BE2C (cell line): ENCODE measurements around the gene OR1D5.

Experiments
- DNase-seq: peaks from one replicate; pipeline ENCODE4 v3.0.0-alpha.2; 2020
- H3K27me3 ChIP-seq: fragments of 250-450 bp; sonication (Bioruptor Pico); 2 replicates; pipeline ENCODE4 v1.5.1; 2020; ENCODE audit warnings: mild to moderate bottlenecking
- H3K36me3 ChIP-seq: fragments of 250-450 bp; sonication (Bioruptor Pico); 2 replicates; pipeline ENCODE4 v1.5.1; 2020; ENCODE audit warnings: mild to moderate bottlenecking
- H3K4me1 ChIP-seq: fragments of 250-450 bp; sonication (Bioruptor Pico); 2 replicates; pipeline ENCODE4 v1.5.1; 2020
- H3K4me3 ChIP-seq: 2 replicates; pipeline ENCODE4 v1.5.1; 2011; ENCODE audit warnings: low read depth, low read length
- H3K9me3 ChIP-seq: fragments of 250-450 bp; sonication (Bioruptor Pico); 2 replicates; pipeline ENCODE4 v1.5.1; 2020
- CTCF ChIP-seq: IDR thresholded peaks from 2 replicates; pipeline ENCODE4 v1.5.1; 2012; ENCODE audit warnings: mild to moderate bottlenecking, low read depth, low read length

Gene OR1D5

GRCh38 chr17:3026856-3027751, 36.3 kb downstream of the OR1D5 start:
- no peak for DNase-seq
- Histone ChIP-seq H3K9me3 (no peaks in the 10 kb centered on the region), H3K4me3 (no peak overlapping the region), H3K4me1 (no peaks in the 10 kb centered on the region), H3K36me3 (peaks cover 25% of the 10 kb centered on the region), H3K27me3 (no peaks in the 10 kb centered on the region)
- TF ChIP-seq CTCF: no peak

DNA sequence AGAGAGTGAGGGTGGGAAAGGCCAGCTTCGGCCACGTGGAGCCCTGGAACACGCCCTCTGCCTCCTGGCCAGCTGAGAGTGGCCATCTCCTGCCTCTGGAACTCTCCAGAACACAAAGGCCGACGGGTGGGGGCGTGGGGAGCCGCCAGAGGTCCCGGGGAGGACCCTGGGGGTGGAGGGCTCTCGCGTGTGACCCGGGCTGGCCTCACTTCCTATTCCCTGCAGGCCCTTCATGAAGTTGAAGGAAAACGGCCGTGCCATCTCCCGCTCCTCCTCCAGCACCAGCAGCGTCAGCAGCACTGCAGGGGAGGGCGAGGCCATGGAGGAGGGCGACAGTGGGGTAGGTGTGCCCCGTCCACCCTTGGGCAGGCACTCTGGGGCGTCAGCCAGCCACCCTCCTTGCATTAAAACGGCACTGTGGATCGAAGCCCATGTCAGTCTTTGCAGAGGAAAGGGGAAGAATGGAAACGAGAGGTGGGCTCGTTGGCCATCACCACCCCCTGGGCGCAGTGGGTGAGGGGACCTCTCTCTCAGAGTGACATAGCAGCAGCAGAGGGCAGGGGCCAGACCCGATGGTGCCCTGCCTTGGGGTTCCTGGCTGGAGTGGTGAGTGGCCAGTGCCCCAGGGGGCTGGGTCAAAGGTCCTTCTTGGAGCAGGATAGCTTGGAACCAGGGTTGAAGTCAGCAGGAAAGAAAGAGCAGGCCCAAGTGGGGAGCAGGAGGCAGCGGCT, 37.1 kb downstream of the OR1D5 start:
- Histone ChIP-seq H3K36me3 (peaks cover 31% of the 10 kb centered on the region), H3K27me3 (no peaks in the 10 kb centered on the region), H3K9me3 (no peaks in the 10 kb centered on the region), H3K4me1 (no peaks in the 10 kb centered on the region), H3K4me3 (no peak overlapping the region)
- no peak for TF ChIP-seq CTCF
- DNase-seq: no peak

DNA sequence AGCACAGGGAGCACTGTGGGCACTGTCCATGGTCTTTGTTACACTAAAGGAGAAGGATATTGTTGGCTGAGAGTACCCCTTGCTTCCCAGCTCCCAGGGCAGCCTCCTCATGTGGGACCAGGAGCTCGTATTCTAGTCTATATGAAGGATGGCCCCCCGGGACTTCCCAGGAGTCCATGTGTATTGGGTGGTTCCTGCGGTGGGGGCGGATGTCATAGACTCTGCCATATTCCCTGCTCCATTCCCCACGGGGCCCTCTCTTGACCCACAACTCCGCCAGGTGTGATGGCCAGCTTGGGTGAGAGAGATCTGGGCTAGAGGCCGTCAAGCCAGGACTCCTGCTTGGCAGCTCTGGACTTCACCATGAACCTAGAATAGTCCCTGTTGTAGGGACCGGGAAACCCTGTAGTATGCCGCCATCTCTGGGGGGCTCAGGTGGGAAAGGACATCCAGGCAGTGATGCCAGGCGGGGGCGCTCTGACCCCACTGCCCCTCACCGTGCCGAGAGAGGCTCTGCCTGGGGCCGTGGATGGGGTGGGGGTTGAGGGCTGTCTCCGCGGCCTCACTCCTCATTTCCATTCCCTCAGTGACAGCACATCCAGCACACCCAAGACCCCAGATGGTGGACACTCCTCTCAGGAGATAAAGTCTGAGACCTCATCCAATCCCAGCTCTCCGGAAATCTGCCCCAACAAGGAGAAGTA, 37.8 kb downstream of the OR1D5 start:
- Histone ChIP-seq H3K27me3 (no peaks in the 10 kb centered on the region), H3K4me3 (no peak overlapping the region), H3K9me3 (no peaks in the 10 kb centered on the region), H3K4me1 (no peaks in the 10 kb centered on the region), H3K36me3 (peaks cover 30% of the 10 kb centered on the region)
- TF ChIP-seq CTCF: no peak
- DNase-seq: no peak

DNA sequence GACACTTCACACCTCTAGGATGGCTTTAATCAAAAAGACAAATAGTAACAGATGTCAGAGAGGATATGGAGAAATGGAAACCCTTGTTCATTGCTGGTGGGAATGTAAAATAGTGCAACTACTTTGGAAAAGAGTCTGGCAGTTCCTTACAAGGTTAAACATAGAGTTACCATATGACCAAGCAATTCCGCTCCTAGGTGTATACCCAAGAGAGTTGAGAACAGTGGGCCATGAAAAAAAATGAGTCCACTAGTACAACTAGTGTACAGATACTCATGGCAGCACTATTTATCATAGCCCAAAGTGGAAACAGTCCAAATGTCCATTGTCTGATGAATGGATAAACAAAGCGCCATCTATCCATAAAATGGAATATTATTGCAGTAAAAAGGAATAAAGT, 39.1 kb downstream of the OR1D5 start:
- H3K36me3 ChIP-seq: peaks cover 34% of the 10 kb centered on the region
- no peaks in the 10 kb centered on the region for H3K4me1 ChIP-seq
- H3K9me3 ChIP-seq: no peaks in the 10 kb centered on the region
- TF ChIP-seq CTCF: no peak
- H3K27me3 ChIP-seq: no peaks in the 10 kb centered on the region
- no peak for DNase-seq
- H3K4me3 ChIP-seq: no peak overlapping the region

- Histone ChIP-seq H3K27me3 (no peaks in the 10 kb centered on the region), H3K36me3 (peaks cover 45% of the 10 kb centered on the region), H3K4me1 (no peaks in the 10 kb centered on the region), H3K4me3 (no peak overlapping the region), H3K9me3 (no peaks in the 10 kb centered on the region)
- TF ChIP-seq CTCF: no peak
- no peak for DNase-seq
Measured at GRCh38 chr17:3022197-3022596, 41.2 kb downstream of the OR1D5 start.
